ENCODE data around the gene EZH2.

DNA sequence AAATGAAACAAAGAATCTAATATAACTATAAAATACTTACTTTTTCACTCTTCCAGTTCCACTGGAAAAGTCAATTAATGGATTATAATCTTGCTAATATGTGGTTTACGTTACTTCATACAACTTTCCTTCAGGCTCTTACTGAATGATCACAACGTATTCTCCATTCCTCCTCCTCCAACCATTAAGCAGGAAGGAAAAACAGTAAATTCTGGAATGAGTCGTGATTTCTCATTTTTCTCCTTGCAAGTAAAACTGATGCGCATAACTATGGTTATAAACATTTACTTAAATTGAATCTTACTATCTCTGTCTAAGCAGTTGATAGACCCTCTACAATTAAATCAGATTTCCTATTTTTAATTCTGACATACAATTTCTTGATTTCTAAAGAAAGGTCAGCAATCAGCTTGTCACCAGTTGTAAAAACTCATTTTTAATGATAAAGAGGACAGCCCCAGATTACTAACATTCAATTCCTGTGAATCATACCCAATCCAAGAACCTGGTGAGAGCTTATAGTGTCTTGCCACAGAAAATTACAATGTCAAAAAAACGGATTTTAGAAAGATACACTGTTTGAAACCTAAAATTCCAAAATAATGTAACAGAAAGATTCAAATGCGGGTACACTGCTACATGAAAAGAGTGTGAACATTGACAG, 64.3 kb downstream of the EZH2 start:
- TF ChIP-seq POLR2A (IDR thresholded peaks at IDR 0.05; ENCODE audit: low read depth, low read length) (no peak), RAD21 (IDR thresholded peaks at IDR 0.05; ENCODE audit: low read length) (no peak), MXI1 (IDR thresholded peaks at IDR 0.05; ENCODE audit: borderline replicate concordance, low read depth, low read length) (no peak)
- TF ChIP-seq, protein P1, sequence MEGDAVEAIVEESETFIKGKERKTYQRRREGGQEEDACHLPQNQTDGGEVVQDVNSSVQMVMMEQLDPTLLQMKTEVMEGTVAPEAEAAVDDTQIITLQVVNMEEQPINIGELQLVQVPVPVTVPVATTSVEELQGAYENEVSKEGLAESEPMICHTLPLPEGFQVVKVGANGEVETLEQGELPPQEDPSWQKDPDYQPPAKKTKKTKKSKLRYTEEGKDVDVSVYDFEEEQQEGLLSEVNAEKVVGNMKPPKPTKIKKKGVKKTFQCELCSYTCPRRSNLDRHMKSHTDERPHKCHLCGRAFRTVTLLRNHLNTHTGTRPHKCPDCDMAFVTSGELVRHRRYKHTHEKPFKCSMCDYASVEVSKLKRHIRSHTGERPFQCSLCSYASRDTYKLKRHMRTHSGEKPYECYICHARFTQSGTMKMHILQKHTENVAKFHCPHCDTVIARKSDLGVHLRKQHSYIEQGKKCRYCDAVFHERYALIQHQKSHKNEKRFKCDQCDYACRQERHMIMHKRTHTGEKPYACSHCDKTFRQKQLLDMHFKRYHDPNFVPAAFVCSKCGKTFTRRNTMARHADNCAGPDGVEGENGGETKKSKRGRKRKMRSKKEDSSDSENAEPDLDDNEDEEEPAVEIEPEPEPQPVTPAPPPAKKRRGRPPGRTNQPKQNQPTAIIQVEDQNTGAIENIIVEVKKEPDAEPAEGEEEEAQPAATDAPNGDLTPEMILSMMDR (conservative IDR thresholded peaks at IDR 0.05; ENCODE audit: low read depth, low read length): no peak
